ENCODE results near the gene TBX5. TPM values are rescaled to one million over a fixed set of nuclear protein-coding genes. Genes with fewer than 3 reads are reported as not detected.

The TBX5 gene
- total RNA-seq, 6 donors from 2014 or later = 9.7 to 24.0 (median 17.9) TPM

- TF ChIP-seq EP300 (IDR thresholded peaks at IDR 0.05) (no peak), POLR2AphosphoS5 (IDR thresholded peaks at IDR 0.05) (peak in 1 of 2 donors; percentile 17)
- 6 to 7% methylated on average over 16 to 25 of the region's 25 CpGs for whole genome bisulfite sequencing, 2 donors
- peak; percentile 57 to 68 for ATAC-seq (ENCODE audit: low FRiP score in 2 of 2)
- Histone ChIP-seq H3K36me3 (no peaks in the 10 kb centered on the region), H3K4me3 (peak overlapping the region in 2 of 4 donors; percentile 53), H3K9me3 (no peaks in the 10 kb centered on the region), H3K27ac (peak overlapping the region; percentile 77 to 88 (median 83)), H3K27me3 (peaks cover 0 to 32% (median 16%) of the 10 kb centered on the region in 4 donors), H3K4me1 (peaks cover 0 to 6% (median 0%) of the 10 kb centered on the region in 4 donors)
- peak in 1 of 2 donors; percentile 83 for DNase-seq
Observed at GRCh38 chr12:114400925-114401324, 5.0 kb downstream of the TBX5 start.

DNA sequence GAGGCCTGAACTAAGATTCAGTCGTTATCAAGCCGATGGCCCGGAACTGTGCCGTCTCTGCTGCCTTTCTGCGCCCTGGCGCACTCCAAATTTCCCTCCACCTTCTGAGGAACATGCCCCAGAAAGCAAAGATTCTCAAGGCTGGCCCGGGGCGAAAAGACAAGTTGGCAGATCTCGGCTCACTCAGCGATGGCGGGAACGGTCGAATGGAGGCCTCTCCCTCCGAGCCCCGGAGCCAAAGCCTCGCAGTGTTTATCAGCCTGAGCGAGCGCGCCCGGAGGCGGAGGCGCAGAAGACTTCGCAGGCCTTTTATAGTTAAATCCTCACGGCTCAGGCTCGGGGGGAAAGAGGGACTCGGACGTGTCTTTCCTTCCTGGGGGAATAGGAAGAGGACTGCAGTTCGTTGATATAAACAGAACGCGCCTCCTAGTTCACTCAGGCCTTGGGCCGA, 5.6 kb downstream of the TBX5 start:
- H3K36me3 ChIP-seq = no peaks in the 10 kb centered on the region
- peak overlapping the region in 2 of 4 donors; percentile 53 for H3K4me3 ChIP-seq
- no peak for ATAC-seq (ENCODE audit: low FRiP score in 2 of 2)
- peak overlapping the region; percentile 77 to 88 (median 83) for H3K27ac ChIP-seq
- WGBS, 2 donors = 5 to 7% methylated on average over 18 to 31 of the region's 31 CpGs
- no peaks in the 10 kb centered on the region for H3K9me3 ChIP-seq
- H3K4me1 ChIP-seq = peaks cover 0 to 6% (median 0%) of the 10 kb centered on the region in 4 donors
- DNase-seq = peak in 1 of 2 donors; percentile 64
- peaks cover 0 to 33% (median 16%) of the 10 kb centered on the region in 4 donors for H3K27me3 ChIP-seq
- TF ChIP-seq CTCF (IDR thresholded peaks at IDR 0.05) (no peak), EP300 (IDR thresholded peaks at IDR 0.05) (no peak), POLR2A (IDR thresholded peaks at IDR 0.05) (no peak), POLR2AphosphoS5 (IDR thresholded peaks at IDR 0.05) (no peak)

GRCh38 chr12:114399664-114400211, 6.2 kb downstream of the TBX5 start:
- H3K4me1 ChIP-seq = peaks cover 0 to 6% (median 0%) of the 10 kb centered on the region in 4 donors
- 8 to 13% methylated on average over 22 to 30 of the region's 30 CpGs for WGBS, 2 donors
- H3K36me3 ChIP-seq = no peaks in the 10 kb centered on the region
- H3K27ac ChIP-seq = peak overlapping the region; percentile 77 to 88 (median 83)
- H3K9me3 ChIP-seq = no peaks in the 10 kb centered on the region
- ATAC-seq (ENCODE audit: low FRiP score in 2 of 2) (no peak), DNase-seq (peak in 1 of 2 donors; percentile 33)
- peaks cover 0 to 31% (median 13%) of the 10 kb centered on the region in 4 donors for H3K27me3 ChIP-seq
- TF ChIP-seq EP300 (IDR thresholded peaks at IDR 0.05) (no peak), POLR2AphosphoS5 (IDR thresholded peaks at IDR 0.05) (no peak), CTCF (IDR thresholded peaks at IDR 0.05) (no peak), POLR2A (IDR thresholded peaks at IDR 0.05) (no peak)
- H3K4me3 ChIP-seq = peak overlapping the region in 2 of 4 donors; percentile 53

DNA sequence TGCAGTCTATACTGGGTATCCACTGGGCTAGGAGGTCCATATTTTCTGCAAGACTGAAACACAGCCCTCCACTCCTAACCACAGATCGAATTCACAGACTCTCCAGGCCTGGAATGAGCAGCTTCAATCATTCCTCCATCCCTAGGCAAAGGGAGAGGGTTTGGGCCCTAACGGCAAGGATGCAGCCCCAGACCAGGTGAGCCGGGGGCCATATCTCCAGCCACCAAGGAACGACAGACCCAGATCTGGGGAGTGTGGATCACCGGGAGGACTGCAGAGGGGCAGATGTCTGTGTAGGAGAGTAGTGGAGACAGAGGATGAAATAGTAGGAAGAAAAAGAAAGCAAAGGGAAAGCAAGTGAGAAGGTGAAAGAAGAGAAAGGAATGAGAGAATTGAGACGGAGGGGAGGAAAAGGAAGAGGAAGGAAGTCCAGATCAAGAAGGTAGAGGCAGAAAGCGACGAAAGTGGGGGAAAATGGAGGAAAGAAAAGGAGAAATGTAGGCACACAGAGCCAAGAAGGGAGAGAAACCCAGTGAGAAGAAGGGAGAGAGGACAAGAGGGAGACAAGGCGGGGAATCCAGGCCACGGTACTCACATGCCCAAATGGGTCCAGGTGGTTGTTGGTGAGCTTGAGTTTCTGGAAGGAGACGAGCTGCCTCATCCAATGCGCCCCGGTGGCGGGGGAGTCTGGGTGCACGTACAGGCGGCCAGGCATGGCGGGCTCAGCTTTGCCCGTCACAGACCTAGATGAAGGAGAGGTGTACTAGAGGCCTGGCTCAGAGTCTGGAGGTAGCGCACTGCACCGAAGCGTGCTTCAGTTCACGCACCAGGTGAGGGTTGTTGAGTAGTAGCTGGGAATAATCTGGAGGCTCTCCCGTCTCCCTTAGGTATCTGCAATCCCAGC, 7.7 kb downstream of the TBX5 start:
- no peak for TF ChIP-seq CTCF (IDR thresholded peaks at IDR 0.05)
- TF ChIP-seq POLR2AphosphoS5 (IDR thresholded peaks at IDR 0.05) = no peak
- H3K36me3 ChIP-seq = no peaks in the 10 kb centered on the region
- H3K9me3 ChIP-seq = no peaks in the 10 kb centered on the region
- no peak for ATAC-seq (ENCODE audit: low FRiP score in 2 of 2)
- 17 to 24% methylated on average over 20 to 23 of the region's 23 CpGs for WGBS, 2 donors
- peaks cover 0 to 6% (median 0%) of the 10 kb centered on the region in 4 donors for H3K4me1 ChIP-seq
- peaks cover 0 to 28% (median 7%) of the 10 kb centered on the region in 4 donors for H3K27me3 ChIP-seq
- peak overlapping the region; percentile 52 to 79 (median 78) for H3K27ac ChIP-seq
- peak in 1 of 2 donors; percentile 69 for DNase-seq
- peak overlapping the region in 2 of 4 donors; percentile 8 to 53 for H3K4me3 ChIP-seq
